H9 (cell line): ENCODE data around the gene AGT. TPM values are rescaled to one million over a fixed set of nuclear protein-coding genes. Genes with fewer than 3 reads are reported as not detected.

Experiments
- DNase-seq: peaks from one replicate; pipeline ENCODE4 v3.0.0-alpha.2; 2017
- H2AFZ ChIP-seq: one replicate; pipeline ENCODE4 v1.6.1; 2013; ENCODE audit warnings: mild to moderate bottlenecking, low read length, control low read depth, moderate library complexity
- H2AK5ac ChIP-seq: 2 replicates; pipeline ENCODE4 v1.6.1; 2013; ENCODE audit warnings: low read length, control low read depth, mixed read lengths; ENCODE audit not compliant: insufficient read length
- H2BK120ac ChIP-seq: one replicate; pipeline ENCODE4 v1.6.1; 2013; ENCODE audit warnings: low read depth, mild to moderate bottlenecking, low read length, control low read depth, inconsistent platforms; ENCODE audit not compliant: poor library complexity, severe bottlenecking
- H2BK12ac ChIP-seq: 2 replicates; pipeline ENCODE4 v1.6.1; 2013; ENCODE audit warnings: low read length, control low read depth, mixed read lengths, low read depth; ENCODE audit not compliant: insufficient read length
- H2BK15ac ChIP-seq: 2 replicates; pipeline ENCODE4 v1.6.1; 2013; ENCODE audit warnings: low read depth, low read length, control low read depth
- H2BK20ac ChIP-seq: one replicate; pipeline ENCODE4 v1.6.1; 2013; ENCODE audit warnings: low read depth, mild to moderate bottlenecking, low read length, control low read depth, inconsistent platforms; ENCODE audit not compliant: poor library complexity, severe bottlenecking
- H2BK5ac ChIP-seq: 2 replicates; pipeline ENCODE4 v1.6.1; 2013; ENCODE audit warnings: low read length, control low read depth, mixed read lengths; ENCODE audit not compliant: insufficient read length
- H3K14ac ChIP-seq: 2 replicates; pipeline ENCODE4 v1.6.1; 2013; ENCODE audit warnings: low read length, control low read depth; ENCODE audit not compliant: insufficient read depth
- H3K18ac ChIP-seq: 2 replicates; pipeline ENCODE4 v1.6.1; 2013; ENCODE audit warnings: low read depth, mild to moderate bottlenecking, mixed read lengths, low read length, control low read depth; ENCODE audit not compliant: insufficient read length
- H3K23ac ChIP-seq: 2 replicates; pipeline ENCODE4 v1.6.1; 2013; ENCODE audit warnings: low read length, control low read depth, mixed read lengths, low read depth; ENCODE audit not compliant: insufficient read length
- H3K23me2 ChIP-seq: 2 replicates; pipeline ENCODE4 v1.6.1; 2013; ENCODE audit warnings: low read depth, mild to moderate bottlenecking, mixed read lengths, low read length, control low read depth; ENCODE audit not compliant: insufficient read length, poor library complexity, severe bottlenecking
- H3K27ac ChIP-seq: 2 replicates; pipeline ENCODE4 v1.5.1; 2013; ENCODE audit warnings: low read length, control low read depth, mixed read lengths, low read depth; ENCODE audit not compliant: insufficient read length
- H3K27me3 ChIP-seq: 2 replicates; pipeline ENCODE4 v1.6.1; 2013; ENCODE audit warnings: low read length, control low read depth, inconsistent platforms; ENCODE audit not compliant: insufficient read depth
- H3K4ac ChIP-seq: 2 replicates; pipeline ENCODE4 v1.6.1; 2013; ENCODE audit warnings: low read depth, mild to moderate bottlenecking, control low read depth, inconsistent platforms, low read length, moderate library complexity
- H3K4me1 ChIP-seq: 2 replicates; pipeline ENCODE4 v1.6.1; 2013; ENCODE audit warnings: low read length, control low read depth, inconsistent platforms; ENCODE audit not compliant: insufficient read depth
- H3K4me2 ChIP-seq: 2 replicates; pipeline ENCODE4 v1.6.1; 2013; ENCODE audit warnings: low read length, control low read depth, mixed read lengths; ENCODE audit not compliant: insufficient read length, insufficient read depth
- H3K56ac ChIP-seq: 2 replicates; pipeline ENCODE4 v1.6.1; 2013; ENCODE audit warnings: low read depth, mild to moderate bottlenecking, mixed read lengths, low read length, control low read depth; ENCODE audit not compliant: insufficient read length
- H3K79me1 ChIP-seq: 2 replicates; pipeline ENCODE4 v1.6.1; 2013; ENCODE audit warnings: low read depth, mild to moderate bottlenecking, moderate library complexity, low read length, control low read depth, inconsistent platforms; ENCODE audit not compliant: insufficient read depth, poor library complexity, severe bottlenecking
- H3K79me2 ChIP-seq: 2 replicates; pipeline ENCODE4 v1.6.1; 2013; ENCODE audit warnings: low read length, control low read depth, inconsistent platforms; ENCODE audit not compliant: insufficient read depth
- H3K9ac ChIP-seq: 2 replicates; pipeline ENCODE4 v1.6.1; 2013; ENCODE audit warnings: low read length, control low read depth, mixed read lengths; ENCODE audit not compliant: insufficient read length; ENCODE audit errors: extremely low read depth
- H3K9me3 ChIP-seq: one replicate; pipeline ENCODE4 v1.6.1; 2013; ENCODE audit warnings: low read depth, low read length, inconsistent platforms; ENCODE audit not compliant: control insufficient read depth
- H3T11ph ChIP-seq: one replicate; pipeline ENCODE4 v1.6.1; 2013; ENCODE audit warnings: mild to moderate bottlenecking, low read length, control low read depth, inconsistent platforms
- H4K20me1 ChIP-seq: one replicate; pipeline ENCODE4 v1.6.1; 2013; ENCODE audit not compliant: control insufficient read depth, insufficient read length, insufficient read depth
- H4K5ac ChIP-seq: 2 replicates; pipeline ENCODE4 v1.6.1; 2013; ENCODE audit warnings: low read depth, mild to moderate bottlenecking, mixed read lengths, low read length, control low read depth; ENCODE audit not compliant: insufficient read length
- H4K8ac ChIP-seq: replicated peaks from 2 replicates; pipeline ENCODE4 v1.6.1; 2013; ENCODE audit warnings: low read length, control low read depth, mixed read lengths, low read depth; ENCODE audit not compliant: insufficient read length
- H4K91ac ChIP-seq: 2 replicates; pipeline ENCODE4 v1.6.1; 2013; ENCODE audit warnings: low read depth, mild to moderate bottlenecking, moderate library complexity, mixed read lengths, low read length, control low read depth; ENCODE audit not compliant: insufficient read length
- H3K27ac Mint-ChIP-seq, 3 experiments: 2 replicates in 2 of 3; 3 replicates in 1 of 3; pipeline ENCODE4 v1.8.0; 2020 to 2021; ENCODE audit warnings: mixed read lengths in 3 of 3, mild to moderate bottlenecking in 1 of 3, moderate library complexity in 1 of 3
- H3K27me3 Mint-ChIP-seq: 2 replicates; pipeline ENCODE4 v1.8.0; 2021; ENCODE audit warnings: low read depth, mild to moderate bottlenecking, moderate library complexity, mixed read lengths
- H3K36me3 Mint-ChIP-seq, 3 experiments: 2 replicates in 2 of 3; 3 replicates in 1 of 3; pipeline ENCODE4 v1.8.0; 2020 to 2021; ENCODE audit warnings: low read depth in 3 of 3, mixed read lengths in 3 of 3; ENCODE audit not compliant: insufficient read depth in 1 of 3
- H3K4me1 Mint-ChIP-seq, 2 experiments: 2 replicates each; pipeline ENCODE4 v1.8.0; 2020; ENCODE audit warnings: mixed read lengths in 2 of 2
- H3K4me3 Mint-ChIP-seq, 2 experiments: 2 replicates in 1 of 2; 3 replicates in 1 of 2; pipeline ENCODE4 v1.8.0; 2020 to 2021; ENCODE audit warnings: mild to moderate bottlenecking in 2 of 2, mixed read lengths in 2 of 2, moderate library complexity in 1 of 2
- H3K9me3 Mint-ChIP-seq, 2 experiments: 2 replicates in 1 of 2; 3 replicates in 1 of 2; pipeline ENCODE4 v1.8.0; 2020; ENCODE audit warnings: mild to moderate bottlenecking in 2 of 2, mixed read lengths in 2 of 2, moderate library complexity in 1 of 2
- WGBS: extraction: QIAGEN DNeasy Blood & Tissue Kit; methylation state at CpG from one replicate; pipeline ENCODE4 v1.1.7; 2013; ENCODE audit warnings: missing lambda C conversion rate, low lambda C conversion rate, mixed read lengths; ENCODE audit not compliant: insufficient read length; ENCODE audit errors: extremely low coverage; 5-methylcytosine and 5-hydroxymethylcytosine counted together
- total RNA-seq: library from RNA; stranded (reverse); gene quantifications from 2 replicates; pipeline ENCODE4 v1.2.1, GENCODE V29; 2021
- TF ChIP-seq, protein P1 (sequence below): fragments of 200-600 bp; sonication (generic); conservative IDR thresholded peaks from 3 replicates; pipeline ENCODE4 v1.8.0; 2021; ENCODE audit warnings: antibody characterized with exemption, mild to moderate bottlenecking

The AGT gene
- total RNA-seq, 1 experiment from 2014 or later: not detected

DNA sequence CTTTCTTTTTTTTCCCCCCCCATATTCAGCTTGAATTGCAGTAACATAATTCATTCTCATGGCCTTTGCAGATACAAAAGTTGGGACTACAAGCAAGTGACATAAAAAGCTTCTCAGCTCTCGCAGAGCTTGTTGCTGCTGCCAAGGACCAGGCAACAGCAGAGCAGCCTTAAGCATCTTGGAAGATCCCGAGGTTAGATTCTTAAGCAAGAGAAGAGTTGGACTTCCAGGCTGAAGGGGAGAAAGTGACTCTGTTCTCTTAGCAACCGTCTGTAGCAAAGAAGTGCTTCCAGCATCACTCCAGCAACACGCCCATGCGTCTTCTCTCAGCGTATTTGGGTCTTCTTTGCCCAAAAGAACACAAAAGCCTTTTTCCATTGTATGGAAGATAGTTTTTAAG is 20.7 kb downstream of the AGT start:
- H3K36me3 Mint-ChIP-seq: peaks cover 18 to 48% (median 43%) of the 10 kb centered on the region in 3 experiments; a peak in 6 of 7 replicates
- H4K20me1 ChIP-seq: no peaks in the 10 kb centered on the region
- no peaks in the 10 kb centered on the region for H3K9me3 Mint-ChIP-seq
- no peaks in the 10 kb centered on the region for H3K9me3 ChIP-seq
- H2BK20ac ChIP-seq: no peak overlapping the region
- no peak overlapping the region for H3K27ac ChIP-seq
- H3K4ac ChIP-seq: no peak overlapping the region
- no peak overlapping the region for H4K91ac ChIP-seq
- H3K27me3 Mint-ChIP-seq: peaks cover 3% of the 10 kb centered on the region
- H2AK5ac ChIP-seq: no peak overlapping the region
- no peak overlapping the region for H3K4me2 ChIP-seq
- H3K79me1 ChIP-seq: no peaks in the 10 kb centered on the region
- H2BK5ac ChIP-seq: no peak overlapping the region
- no peaks in the 10 kb centered on the region for H3K23me2 ChIP-seq
- H2BK120ac ChIP-seq: no peak overlapping the region
- H2BK12ac ChIP-seq: no peak overlapping the region
- H2AFZ ChIP-seq: no peak overlapping the region
- no peak overlapping the region for H3K9ac ChIP-seq
- H2BK15ac ChIP-seq: no peak overlapping the region
- peaks cover 4 to 11% of the 10 kb centered on the region in 2 experiments for H3K4me1 Mint-ChIP-seq
- no peak overlapping the region for H3K56ac ChIP-seq
- TF ChIP-seq, protein P1, sequence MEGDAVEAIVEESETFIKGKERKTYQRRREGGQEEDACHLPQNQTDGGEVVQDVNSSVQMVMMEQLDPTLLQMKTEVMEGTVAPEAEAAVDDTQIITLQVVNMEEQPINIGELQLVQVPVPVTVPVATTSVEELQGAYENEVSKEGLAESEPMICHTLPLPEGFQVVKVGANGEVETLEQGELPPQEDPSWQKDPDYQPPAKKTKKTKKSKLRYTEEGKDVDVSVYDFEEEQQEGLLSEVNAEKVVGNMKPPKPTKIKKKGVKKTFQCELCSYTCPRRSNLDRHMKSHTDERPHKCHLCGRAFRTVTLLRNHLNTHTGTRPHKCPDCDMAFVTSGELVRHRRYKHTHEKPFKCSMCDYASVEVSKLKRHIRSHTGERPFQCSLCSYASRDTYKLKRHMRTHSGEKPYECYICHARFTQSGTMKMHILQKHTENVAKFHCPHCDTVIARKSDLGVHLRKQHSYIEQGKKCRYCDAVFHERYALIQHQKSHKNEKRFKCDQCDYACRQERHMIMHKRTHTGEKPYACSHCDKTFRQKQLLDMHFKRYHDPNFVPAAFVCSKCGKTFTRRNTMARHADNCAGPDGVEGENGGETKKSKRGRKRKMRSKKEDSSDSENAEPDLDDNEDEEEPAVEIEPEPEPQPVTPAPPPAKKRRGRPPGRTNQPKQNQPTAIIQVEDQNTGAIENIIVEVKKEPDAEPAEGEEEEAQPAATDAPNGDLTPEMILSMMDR: no peak
- H3K18ac ChIP-seq: no peak overlapping the region
- no peaks in the 10 kb centered on the region for H3K27me3 ChIP-seq
- no peak overlapping the region for H3K4me3 Mint-ChIP-seq
- H3K4me1 ChIP-seq: no peaks in the 10 kb centered on the region
- no peak overlapping the region for H3T11ph ChIP-seq
- no peak overlapping the region; a peak in 2 of 7 replicates for H3K27ac Mint-ChIP-seq
- H4K8ac ChIP-seq: no peak overlapping the region
- no peak for DNase-seq
- no peak overlapping the region for H4K5ac ChIP-seq
- no peak overlapping the region for H3K14ac ChIP-seq
- no peaks in the 10 kb centered on the region for H3K79me2 ChIP-seq
- H3K23ac ChIP-seq: no peak overlapping the region
- WGBS: no CpG with 5 or more reads among the region's 6 CpGs
